Gastroesophageal sphincter (tissue), 4 donors: Measurements from ENCODE around the gene RNF144A. TPM values are rescaled to one million over a fixed set of nuclear protein-coding genes. Genes with fewer than 3 reads are reported as not detected.

Experiments used
- ATAC-seq: fragments of 150-250 bp; one replicate; pipeline ENCODE4 v1.9.1; 2016; ENCODE audit warnings: mild to moderate bottlenecking, moderate library complexity
- H3K27ac ChIP-seq, 4 donors: fragments of 200-600 bp; sonication (generic) in 3 of 4; 1 replicate in 3 of 4; 2 replicates in 1 of 4; pipeline ENCODE4 v1.5.1; 2016 to 2019
- H3K27me3 ChIP-seq: fragments of 200-600 bp; sonication (generic); one replicate; pipeline ENCODE4 v1.5.1; 2019
- H3K36me3 ChIP-seq, 2 donors: fragments of 200-600 bp; sonication (generic); one replicate each; pipeline ENCODE4 v1.5.1; 2019; ENCODE audit warnings: control low read depth in 1 of 2
- H3K4me1 ChIP-seq, 3 donors: fragments of 200-600 bp; sonication (generic); 1 replicate in 2 of 3; 2 replicates in 1 of 3; pipeline ENCODE4 v1.5.1; 2016 to 2019; ENCODE audit warnings: control low read depth in 2 of 3
- H3K4me3 ChIP-seq, 2 donors: fragments of 200-600 bp; sonication (generic); one replicate each; pipeline ENCODE4 v1.5.1; 2019; ENCODE audit warnings: mild to moderate bottlenecking in 1 of 2, moderate library complexity in 1 of 2
- H3K9me3 ChIP-seq, 3 donors: fragments of 200-600 bp; sonication (generic); one replicate each; pipeline ENCODE4 v1.5.1; 2017 to 2019; ENCODE audit warnings: control low read depth in 2 of 3
- EP300 ChIP-seq: sonication (generic); formaldehyde crosslinking; IDR thresholded peaks from one replicate; pipeline ENCODE4 v1.6.1; 2017; ENCODE audit warnings: antibody characterized with exemption, mild to moderate bottlenecking
- POLR2A ChIP-seq, 2 donors: fragments of 450-650 bp; IDR thresholded peaks; one replicate each; pipeline ENCODE4 v1.6.1; 2017; ENCODE audit warnings: antibody characterized with exemption in 2 of 2, mild to moderate bottlenecking in 2 of 2, moderate library complexity in 1 of 2
- POLR2AphosphoS5 ChIP-seq: sonication (generic); formaldehyde crosslinking; IDR thresholded peaks from one replicate; pipeline ENCODE4 v1.6.1; 2017; ENCODE audit warnings: antibody characterized with exemption
- WGBS, 2 donors: methylation state at CpG; one replicate each; pipeline ENCODE4 v1.1.5; 2018; ENCODE audit warnings: low coverage in 1 of 2; 5-methylcytosine and 5-hydroxymethylcytosine counted together
- total RNA-seq, 4 donors: library from RNA; depleted of rRNA; stranded (reverse); fragments of >200 nt; gene quantifications; one replicate each; pipeline ENCODE4 v1.1.0, GENCODE V29; 2016
- TF ChIP-seq, protein P1 (sequence below), 4 experiments: fragments of 200-600 bp in 2 of 4; fragments of 450-650 bp in 2 of 4; sonication (generic) in 1 of 4; IDR thresholded peaks; one replicate each; pipeline ENCODE4 v1.5.1; 2017 to 2019; ENCODE audit warnings: antibody characterized with exemption in 4 of 4, mild to moderate bottlenecking in 2 of 4, moderate library complexity in 2 of 4

Gene RNF144A
- total RNA-seq, 4 donors from 2014 or later: 7.2 to 12.9 (median 8.8) TPM

DNA sequence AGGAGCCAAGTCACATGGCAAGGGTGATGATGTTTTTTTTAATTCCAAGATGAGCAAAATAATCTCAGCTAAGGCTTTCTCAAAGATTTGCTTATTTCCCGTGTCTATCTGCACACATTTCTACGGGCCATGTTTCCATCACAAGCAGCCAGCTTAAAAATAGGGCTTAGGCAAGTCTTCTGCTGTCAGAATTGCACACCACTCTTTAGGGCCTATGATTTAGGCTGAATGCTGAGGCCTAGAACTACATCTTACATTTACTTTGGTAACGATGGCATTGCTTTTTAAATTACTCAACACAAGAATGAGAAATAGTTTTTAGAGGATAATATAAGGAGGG is 144.2 kb downstream of the RNF144A start:
- ATAC-seq: no peak
- TF ChIP-seq EP300 (no peak), POLR2A (IDR thresholded peaks at IDR 0.05) (no peak), POLR2AphosphoS5 (no peak)
- TF ChIP-seq, protein P1, sequence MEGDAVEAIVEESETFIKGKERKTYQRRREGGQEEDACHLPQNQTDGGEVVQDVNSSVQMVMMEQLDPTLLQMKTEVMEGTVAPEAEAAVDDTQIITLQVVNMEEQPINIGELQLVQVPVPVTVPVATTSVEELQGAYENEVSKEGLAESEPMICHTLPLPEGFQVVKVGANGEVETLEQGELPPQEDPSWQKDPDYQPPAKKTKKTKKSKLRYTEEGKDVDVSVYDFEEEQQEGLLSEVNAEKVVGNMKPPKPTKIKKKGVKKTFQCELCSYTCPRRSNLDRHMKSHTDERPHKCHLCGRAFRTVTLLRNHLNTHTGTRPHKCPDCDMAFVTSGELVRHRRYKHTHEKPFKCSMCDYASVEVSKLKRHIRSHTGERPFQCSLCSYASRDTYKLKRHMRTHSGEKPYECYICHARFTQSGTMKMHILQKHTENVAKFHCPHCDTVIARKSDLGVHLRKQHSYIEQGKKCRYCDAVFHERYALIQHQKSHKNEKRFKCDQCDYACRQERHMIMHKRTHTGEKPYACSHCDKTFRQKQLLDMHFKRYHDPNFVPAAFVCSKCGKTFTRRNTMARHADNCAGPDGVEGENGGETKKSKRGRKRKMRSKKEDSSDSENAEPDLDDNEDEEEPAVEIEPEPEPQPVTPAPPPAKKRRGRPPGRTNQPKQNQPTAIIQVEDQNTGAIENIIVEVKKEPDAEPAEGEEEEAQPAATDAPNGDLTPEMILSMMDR (IDR thresholded peaks at IDR 0.05): no peak
- no peaks in the 10 kb centered on the region for H3K9me3 ChIP-seq
- H3K36me3 ChIP-seq: no peaks in the 10 kb centered on the region
- H3K27ac ChIP-seq: peak overlapping the region in 3 of 4 donors; percentile 8 to 20 (median 14)
- peaks cover 8 to 21% (median 10%) of the 10 kb centered on the region in 3 donors for H3K4me1 ChIP-seq
- no peaks in the 10 kb centered on the region for H3K27me3 ChIP-seq
- 26 to 30% methylated on average over 3 of the region's 3 CpGs for WGBS, 2 donors
- no peak overlapping the region for H3K4me3 ChIP-seq

DNA sequence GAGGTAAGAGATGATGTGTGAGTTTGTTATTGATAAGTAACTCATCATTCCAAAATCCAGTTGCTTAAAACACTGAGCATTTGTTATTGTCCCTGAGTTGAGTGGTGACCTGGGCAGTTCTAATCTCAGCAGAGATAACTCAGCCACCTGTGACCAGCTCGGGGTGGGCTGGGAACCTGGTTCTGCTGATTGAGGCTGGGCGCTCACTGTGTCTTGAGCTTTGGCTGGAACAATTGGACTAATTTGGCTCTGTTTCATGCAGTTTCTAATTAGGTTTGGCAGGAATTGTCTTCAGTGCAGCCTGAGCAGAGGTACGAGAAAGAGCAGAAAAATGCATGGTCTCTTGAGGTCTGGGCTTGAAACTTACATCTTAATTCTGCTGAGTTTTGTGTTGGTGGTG is 144.7 kb downstream of the RNF144A start:
- H3K27me3 ChIP-seq: no peaks in the 10 kb centered on the region
- no peaks in the 10 kb centered on the region for H3K36me3 ChIP-seq
- no peak for TF ChIP-seq EP300
- no peak for TF ChIP-seq POLR2AphosphoS5
- TF ChIP-seq, protein P1 (IDR thresholded peaks at IDR 0.05): no peak
- no peak for TF ChIP-seq POLR2A (IDR thresholded peaks at IDR 0.05)
- H3K4me3 ChIP-seq: no peak overlapping the region
- ATAC-seq: no peak
- peak overlapping the region in 1 of 4 donors; percentile 8 for H3K27ac ChIP-seq
- WGBS, 2 donors: 84 to 92% methylated on average over 3 of the region's 3 CpGs
- peaks cover 8 to 21% (median 10%) of the 10 kb centered on the region in 3 donors for H3K4me1 ChIP-seq
- no peaks in the 10 kb centered on the region for H3K9me3 ChIP-seq

DNA sequence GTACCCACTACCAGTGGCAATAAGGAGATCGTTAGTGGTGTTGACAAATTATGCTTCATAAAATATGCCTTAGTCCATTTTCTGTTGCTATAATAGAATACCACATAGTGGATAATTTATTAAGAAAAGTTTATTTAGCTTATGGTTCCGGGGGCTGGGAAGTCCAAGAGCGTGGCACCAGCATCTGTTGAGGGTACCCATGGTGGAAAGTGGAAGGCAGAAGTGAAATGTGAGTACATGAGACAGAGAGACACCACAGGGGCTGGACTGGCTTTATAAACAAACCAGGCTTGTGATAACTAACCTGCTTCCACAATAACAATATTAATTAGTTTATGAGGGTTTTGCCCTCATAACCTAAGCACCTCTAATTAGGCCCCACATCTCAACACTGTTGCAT is 146.6 kb downstream of the RNF144A start:
- ATAC-seq: no peak
- H3K9me3 ChIP-seq: no peaks in the 10 kb centered on the region
- no peaks in the 10 kb centered on the region for H3K27me3 ChIP-seq
- no peak overlapping the region for H3K4me3 ChIP-seq
- no peaks in the 10 kb centered on the region for H3K36me3 ChIP-seq
- no peak overlapping the region for H3K27ac ChIP-seq
- TF ChIP-seq POLR2A (IDR thresholded peaks at IDR 0.05) (no peak), EP300 (no peak), POLR2AphosphoS5 (no peak)
- TF ChIP-seq, protein P1 (IDR thresholded peaks at IDR 0.05): no peak
- 79 to 87% methylated on average over 3 of the region's 3 CpGs for whole genome bisulfite sequencing, 2 donors
- H3K4me1 ChIP-seq: peaks cover 8 to 21% (median 10%) of the 10 kb centered on the region in 3 donors

DNA sequence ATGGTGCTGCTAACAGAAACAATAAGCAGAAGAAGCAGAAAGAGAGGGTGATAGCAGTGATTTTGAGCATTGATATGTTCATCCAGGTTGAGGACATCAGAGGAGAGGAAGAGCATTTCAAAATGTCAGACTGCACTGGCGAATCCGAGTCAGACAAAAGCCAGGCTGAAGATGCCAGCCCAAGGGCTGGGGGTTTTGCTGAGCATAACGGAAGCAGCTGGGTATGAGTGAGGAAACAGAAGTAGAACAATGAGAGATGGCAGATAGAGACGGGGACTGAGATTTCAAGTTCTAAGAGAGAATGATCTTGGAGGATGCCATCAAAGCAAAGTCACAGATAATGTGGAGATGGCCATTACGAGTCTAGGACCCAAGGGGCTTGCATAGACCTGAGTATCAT is 151.2 kb downstream of the RNF144A start:
- no peaks in the 10 kb centered on the region for H3K9me3 ChIP-seq
- TF ChIP-seq POLR2A (IDR thresholded peaks at IDR 0.05) (no peak), EP300 (no peak), POLR2AphosphoS5 (no peak)
- TF ChIP-seq, protein P1 (IDR thresholded peaks at IDR 0.05): no peak
- H3K4me1 ChIP-seq: no peaks in the 10 kb centered on the region
- no peak overlapping the region for H3K27ac ChIP-seq
- H3K36me3 ChIP-seq: no peaks in the 10 kb centered on the region
- no peak for ATAC-seq
- no peak overlapping the region for H3K4me3 ChIP-seq
- 92 to 93% methylated on average over 5 of the region's 5 CpGs for WGBS, 2 donors
- H3K27me3 ChIP-seq: no peaks in the 10 kb centered on the region

DNA sequence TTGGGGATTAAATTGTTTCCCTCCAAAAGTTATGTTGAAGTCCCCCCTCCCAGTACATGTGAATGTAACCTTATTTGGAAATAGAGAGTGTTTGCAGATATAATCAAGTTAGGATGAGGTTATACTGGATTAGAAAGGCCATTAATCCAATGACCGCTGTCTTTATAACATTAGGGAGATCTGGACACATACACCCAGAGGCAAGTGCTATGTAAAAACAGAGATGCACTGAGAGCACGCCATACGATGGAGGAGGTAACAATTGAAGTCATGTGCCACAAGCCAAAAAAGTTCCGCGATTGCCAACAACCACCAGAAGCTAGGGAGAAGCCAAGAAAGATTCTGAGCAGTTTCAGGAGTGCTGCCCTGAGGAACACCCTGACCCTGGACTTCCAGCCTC is 153.3 kb downstream of the RNF144A start:
- 70 to 83% methylated on average over 5 of the region's 5 CpGs for WGBS, 2 donors

More for the DNA sequence above, 153.3 kb downstream of the RNF144A start:
- H3K4me1 ChIP-seq: no peaks in the 10 kb centered on the region
- H3K4me3 ChIP-seq: no peak overlapping the region
- H3K36me3 ChIP-seq: no peaks in the 10 kb centered on the region
- ATAC-seq: no peak
- H3K27ac ChIP-seq: no peak overlapping the region
- no peaks in the 10 kb centered on the region for H3K9me3 ChIP-seq
- TF ChIP-seq POLR2AphosphoS5 (no peak), POLR2A (IDR thresholded peaks at IDR 0.05) (no peak), EP300 (no peak)
- TF ChIP-seq, protein P1 (IDR thresholded peaks at IDR 0.05): no peak
- H3K27me3 ChIP-seq: no peaks in the 10 kb centered on the region
